IMR-90 (cell line): ENCODE data around the gene CARMIL1. TPM values are rescaled to one million over a fixed set of nuclear protein-coding genes. Genes with fewer than 3 reads are reported as not detected.

Experiments
- ATAC-seq: fragments of 200-7000 bp; cut with Tn5 transposase; 2 replicates; pipeline ENCODE4 v1.9.1; 2020; ENCODE audit warnings: low read depth, mild to moderate bottlenecking, moderate library complexity
- BruUV-seq: library from RNA; stranded (reverse); fragments of 400-500 nt; replicated peaks from 2 replicates; lab custom pipeline; 2021; lab: Mats Ljungman, UMichigan
- CTCF ChIA-PET: fragments of 300-600 bp; formaldehyde crosslinking; extraction: SDS; loops from one replicate; lab custom pipeline; 2021; ENCODE audit warnings: antibody characterized with exemption; lab: Yijun Ruan, JAX
- POLR2A ChIA-PET: fragments of 300-600 bp; sonication (Branson Sonifier 250); formaldehyde crosslinking; loops from one replicate; lab custom pipeline; 2022; ENCODE audit warnings: antibody characterized with exemption; ENCODE audit not compliant: unreplicated experiment; lab: Charles Lee
- DNase-seq: peaks from one replicate; pipeline ENCODE4 v3.0.0; 2013
- H2AFZ ChIP-seq: replicated peaks from 2 replicates; pipeline ENCODE3; 2013; ENCODE audit warnings: low read length, mild to moderate bottlenecking; ENCODE audit not compliant: poor library complexity
- H2AK5ac ChIP-seq: 2 replicates; pipeline ENCODE4 v1.6.1; 2013; ENCODE audit warnings: low read depth, low read length, inconsistent platforms
- H2AK9ac ChIP-seq: replicated peaks from 2 replicates; pipeline ENCODE3; 2013; ENCODE audit warnings: mild to moderate bottlenecking, low read depth, low read length, moderate library complexity; ENCODE audit not compliant: poor library complexity
- H2BK120ac ChIP-seq: 2 replicates; pipeline ENCODE4 v1.6.1; 2013; ENCODE audit warnings: low read depth, low read length, inconsistent platforms
- H2BK15ac ChIP-seq: 3 replicates; pipeline ENCODE4 v1.6.1; 2013; ENCODE audit warnings: low read depth, low read length, inconsistent platforms
- H2BK20ac ChIP-seq: 2 replicates; pipeline ENCODE4 v1.6.1; 2013; ENCODE audit warnings: low read depth, mild to moderate bottlenecking, inconsistent platforms, low read length, moderate library complexity
- H2BK5ac ChIP-seq: 2 replicates; pipeline ENCODE4 v1.6.1; 2013; ENCODE audit warnings: mild to moderate bottlenecking, low read depth, low read length, inconsistent platforms; ENCODE audit not compliant: poor library complexity, severe bottlenecking
- H3K14ac ChIP-seq: replicated peaks from 2 replicates; pipeline ENCODE4 v1.6.1; 2013; ENCODE audit warnings: low read depth, low read length, inconsistent platforms
- H3K18ac ChIP-seq: 2 replicates; pipeline ENCODE4 v1.6.1; 2013; ENCODE audit warnings: low read depth, low read length, control low read depth
- H3K23ac ChIP-seq: 2 replicates; pipeline ENCODE4 v1.6.1; 2013; ENCODE audit warnings: low read depth, low read length, inconsistent platforms
- H3K27ac ChIP-seq: 2 replicates; pipeline ENCODE4 v1.5.1; 2013; ENCODE audit warnings: mild to moderate bottlenecking, control low read depth, low read length; ENCODE audit not compliant: insufficient read depth
- H3K27me3 ChIP-seq: 2 replicates; pipeline ENCODE4 v1.6.1; 2013; ENCODE audit warnings: low read length; ENCODE audit not compliant: control insufficient read depth, insufficient read depth
- H3K36me3 ChIP-seq: 2 replicates; pipeline ENCODE4 v1.6.1; 2013; ENCODE audit warnings: low read length, mixed read lengths; ENCODE audit not compliant: control insufficient read depth, insufficient read depth
- H3K4ac ChIP-seq: 2 replicates; pipeline ENCODE4 v1.6.1; 2013; ENCODE audit warnings: low read depth, low read length, inconsistent platforms
- H3K4me1 ChIP-seq: 2 replicates; pipeline ENCODE4 v1.6.1; 2013; ENCODE audit warnings: low read length, mixed read lengths; ENCODE audit not compliant: control insufficient read depth, insufficient read depth
- H3K4me2 ChIP-seq: 2 replicates; pipeline ENCODE4 v1.6.1; 2013; ENCODE audit warnings: low read depth, mild to moderate bottlenecking, control low read depth, low read length, moderate library complexity
- H3K4me3 ChIP-seq: 2 replicates; pipeline ENCODE4 v1.5.1; 2013; ENCODE audit warnings: low read depth, mild to moderate bottlenecking, control low read depth, low read length, moderate library complexity; ENCODE audit not compliant: insufficient read depth
- H3K56ac ChIP-seq: 2 replicates; pipeline ENCODE4 v1.6.1; 2013; ENCODE audit warnings: low read length, inconsistent platforms; ENCODE audit not compliant: insufficient read depth; ENCODE audit errors: extremely low read depth
- H3K79me1 ChIP-seq, 2 experiments: 2 replicates each; pipeline ENCODE4 v1.6.1; 2013; ENCODE audit warnings: low read length in 2 of 2, inconsistent platforms in 1 of 2, low read depth in 1 of 2
- H3K9ac ChIP-seq: 2 replicates; pipeline ENCODE4 v1.6.1; 2013; ENCODE audit warnings: low read depth, low read length, control low read depth
- H3K9me1 ChIP-seq: 2 replicates; pipeline ENCODE4 v1.6.1; 2013; ENCODE audit warnings: low read length, inconsistent platforms; ENCODE audit not compliant: insufficient read depth
- H3K9me3 ChIP-seq: 2 replicates; pipeline ENCODE4 v1.6.1; 2013; ENCODE audit warnings: low read length; ENCODE audit not compliant: control insufficient read depth, insufficient read depth
- H4K20me1 ChIP-seq: 2 replicates; pipeline ENCODE4 v1.6.1; 2013; ENCODE audit warnings: low read length, inconsistent platforms; ENCODE audit not compliant: insufficient read depth
- H4K5ac ChIP-seq: 2 replicates; pipeline ENCODE4 v1.6.1; 2013; ENCODE audit warnings: mild to moderate bottlenecking, low read depth, low read length, control low read depth
- H4K8ac ChIP-seq, 2 experiments: 2 replicates each; pipeline ENCODE4 v1.6.1; 2013; ENCODE audit warnings: low read depth in 2 of 2, low read length in 2 of 2, control low read depth in 1 of 2, inconsistent platforms in 1 of 2
- H4K91ac ChIP-seq: 2 replicates; pipeline ENCODE4 v1.6.1; 2013; ENCODE audit warnings: low read depth, low read length, inconsistent platforms; ENCODE audit not compliant: insufficient read depth
- BHLHE40 ChIP-seq: fragments of 150-350 bp; IDR thresholded peaks from 2 replicates; pipeline ENCODE4 v1.6.1; 2016; ENCODE audit warnings: mild to moderate bottlenecking, low read depth, low read length
- CEBPB ChIP-seq: IDR thresholded peaks from 2 replicates; pipeline ENCODE4 v1.6.1; 2012; ENCODE audit warnings: low read depth, low read length, improper control_type of control experiment
- CHD1 ChIP-seq: IDR thresholded peaks from 2 replicates; pipeline ENCODE4 v1.6.1; 2012; ENCODE audit warnings: low read depth, low read length, improper control_type of control experiment
- CTCF ChIP-seq: conservative IDR thresholded peaks from 2 replicates; pipeline ENCODE4 v1.5.1; 2012; ENCODE audit warnings: mild to moderate bottlenecking, low read depth, low read length, improper control_type of control experiment
- ELK1 ChIP-seq: fragments of 150-350 bp; IDR thresholded peaks from 2 replicates; pipeline ENCODE4 v1.6.1; 2016; ENCODE audit warnings: low read depth, mild to moderate bottlenecking, low read length, moderate library complexity, borderline replicate concordance
- MAFK ChIP-seq: IDR thresholded peaks from 2 replicates; pipeline ENCODE4 v1.6.1; 2012; ENCODE audit warnings: low read depth, low read length, improper control_type of control experiment
- MAZ ChIP-seq: IDR thresholded peaks from 2 replicates; pipeline ENCODE4 v1.6.1; 2012; ENCODE audit warnings: low read depth, mild to moderate bottlenecking, low read length, improper control_type of control experiment, moderate library complexity, borderline replicate concordance
- MXI1 ChIP-seq: IDR thresholded peaks from 2 replicates; pipeline ENCODE4 v1.6.1; 2012; ENCODE audit warnings: low read depth, mild to moderate bottlenecking, low read length, moderate library complexity, borderline replicate concordance
- NFE2L2 ChIP-seq: fragments of 150-350 bp; IDR thresholded peaks from 2 replicates; pipeline ENCODE4 v1.6.1; 2016; ENCODE audit warnings: low read depth, mild to moderate bottlenecking, low read length
- POLR2A ChIP-seq: IDR thresholded peaks from 2 replicates; pipeline ENCODE4 v1.6.1; 2012; ENCODE audit warnings: mild to moderate bottlenecking, low read depth, low read length
- RAD21 ChIP-seq: IDR thresholded peaks from 2 replicates; pipeline ENCODE4 v1.6.1; 2012; ENCODE audit warnings: low read length, improper control_type of control experiment
- RCOR1 ChIP-seq: IDR thresholded peaks from 2 replicates; pipeline ENCODE4 v1.6.1; 2012; ENCODE audit warnings: mild to moderate bottlenecking, low read length, improper control_type of control experiment; ENCODE audit not compliant: insufficient replicate concordance
- RFX5 ChIP-seq: IDR thresholded peaks from 2 replicates; pipeline ENCODE4 v1.8.0; 2012; ENCODE audit warnings: low read depth, mild to moderate bottlenecking, low read length, moderate library complexity
- SMC3 ChIP-seq: fragments of 150-350 bp; IDR thresholded peaks from 2 replicates; pipeline ENCODE4 v1.6.1; 2016; ENCODE audit warnings: low read depth, mild to moderate bottlenecking, antibody characterized with exemption, low read length, moderate library complexity
- USF2 ChIP-seq: fragments of 150-350 bp; IDR thresholded peaks from 2 replicates; pipeline ENCODE4 v1.6.1; 2017; ENCODE audit warnings: mild to moderate bottlenecking, antibody characterized with exemption, low read length, low read depth
- WGBS, 2 experiments: methylation state at CpG; one replicate each; pipeline versions ENCODE4 v1.1.5 to v1.1.7; 2013; ENCODE audit warnings: missing lambda C conversion rate in 2 of 2; ENCODE audit not compliant: insufficient read length in 1 of 2; ENCODE audit errors: extremely low coverage in 2 of 2; 5-methylcytosine and 5-hydroxymethylcytosine counted together
- dilution Hi-C: fragments of 300-500 bp; cut with HindIII; formaldehyde crosslinking; loops from one replicate; pipeline ENCODE4 v1.14.3; 2018; ENCODE audit warnings: low sequenced_read_pairs; ENCODE audit not compliant: unreplicated experiment
- in situ Hi-C: fragments of 300-500 bp; cut with MboI; formaldehyde crosslinking; loops from 3 replicates; pipeline ENCODE4 v1.14.3; 2019; ENCODE audit warnings: low sequenced_read_pairs, inconsistent platforms, mixed read lengths
- intact Hi-C: fragments of 100-400 bp; cut with micrococcal nuclease; formaldehyde crosslinking; loops from 2 replicates; pipeline ENCODE4 v1.10.0; 2022
- polyA plus RNA-seq, 3 experiments: library from polyadenylated mRNA; depleted of rRNA; stranded (reverse); fragments of >200 nt; gene quantifications; 2 replicates each; pipeline ENCODE4 v1.2.3, GENCODE V29; 2012; ENCODE audit warnings: low replicate concordance in 1 of 3
- total RNA-seq: library from RNA; depleted of rRNA; stranded (reverse); fragments of >200 nt; gene quantifications from 2 replicates; pipeline ENCODE4 v1.2.3, GENCODE V29; 2012

CARMIL1 gene
- total and polyA plus RNA-seq, 2 of the 4 experiments (the other 2 are of a cell fraction), result 1.3 to 2.9 TPM

DNA sequence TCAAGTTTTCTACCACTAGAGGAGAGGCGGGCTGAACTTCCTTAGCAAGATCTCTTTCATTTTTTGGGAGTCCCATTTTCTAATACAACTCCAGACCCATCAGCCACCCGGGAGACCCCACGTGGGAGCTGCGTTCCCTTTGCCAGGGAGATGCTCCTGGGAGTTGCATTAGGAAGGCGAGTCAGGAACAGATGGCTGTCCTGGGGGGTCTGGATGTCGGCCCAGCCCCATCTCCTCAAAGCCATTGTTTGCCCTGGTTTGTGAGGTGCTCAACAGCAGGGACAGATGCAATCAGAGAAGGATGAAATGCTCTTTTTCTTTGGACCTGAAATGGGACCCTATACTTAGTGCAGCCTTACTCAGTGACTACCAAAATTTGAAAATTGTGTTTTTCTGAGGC lies 39.4 kb downstream of the CARMIL1 start:
- Histone ChIP-seq H2AK9ac (no peak overlapping the region), H4K20me1 (no peaks in the 10 kb centered on the region), H2BK120ac (no peak overlapping the region), H3K4me1 (peaks cover 3% of the 10 kb centered on the region; the same call in 1 of the 2 replicates), H3K23ac (no peak overlapping the region), H3K9ac (no peak overlapping the region), H3K9me1 (no peaks in the 10 kb centered on the region; the same call in 1 of the 2 replicates), H3K27ac (no peak overlapping the region), H4K5ac (no peak overlapping the region), H3K79me1 (no peaks in the 10 kb centered on the region; a peak in 1 of 4 replicates), H3K4me2 (no peak overlapping the region), H2BK15ac (no peak overlapping the region), H3K9me3 (no peaks in the 10 kb centered on the region), H3K4ac (no peak overlapping the region), H3K36me3 (no peaks in the 10 kb centered on the region), H2AFZ (no peak overlapping the region), H3K27me3 (no peaks in the 10 kb centered on the region), H2AK5ac (no peak overlapping the region), H3K4me3 (no peak overlapping the region), H3K14ac (no peak overlapping the region), H3K18ac (no peak overlapping the region), H2BK20ac (no peak overlapping the region), H4K91ac (no peak overlapping the region), H4K8ac (no peak overlapping the region), H3K56ac (no peak overlapping the region), H2BK5ac (no peak overlapping the region)
- DNase-seq, result no peak
- in situ Hi-C loops (no loop called here), intact Hi-C loops (no loop called here), dilution Hi-C loops (no loop called here)
- no CpG with 5 or more reads among the region's 6 CpGs for WGBS, 2 experiments
- no peak for TF ChIP-seq CTCF
- no peak for TF ChIP-seq MAFK
- TF ChIP-seq RCOR1, result no peak
- no peak for TF ChIP-seq MXI1
- no peak for TF ChIP-seq ELK1
- no peak for TF ChIP-seq USF2
- no peak for TF ChIP-seq BHLHE40
- no peak for TF ChIP-seq CEBPB
- no peak for TF ChIP-seq RFX5
- TF ChIP-seq SMC3, result no peak
- TF ChIP-seq CHD1, result no peak
- no peak for TF ChIP-seq POLR2A
- TF ChIP-seq RAD21, result no peak
- no peak for TF ChIP-seq MAZ
- TF ChIP-seq NFE2L2, result no peak
- POLR2A ChIA-PET, result no interaction called here
- no TSS peak for BruUV-seq
- no peak for ATAC-seq
- CTCF ChIA-PET, result no interaction called here
